OCI-LY7 (cell line): Measurements from ENCODE around the gene KRTAP21-1.
"Not testable (repeated sequence)": the region's sequence is repeated elsewhere in the genome, so short reads cannot be mapped to it uniquely, and the experiment has no call there.

Source experiments
- EZH2phosphoT487 ChIP-seq: fragments of 200-600 bp; sonication (generic); IDR thresholded peaks from 2 replicates; pipeline ENCODE4 v1.6.1; 2018; ENCODE audit warnings: low read depth, borderline replicate concordance, mild to moderate bottlenecking, mixed run types, antibody characterized with exemption, low read length, moderate library complexity, mixed read lengths
- TF ChIP-seq, protein P1 (sequence below): fragments of 200-600 bp; sonication (generic); conservative IDR thresholded peaks from 2 replicates; pipeline ENCODE4 v1.5.1; 2014; ENCODE audit warnings: mild to moderate bottlenecking, antibody characterized with exemption, low read length, moderate library complexity, mixed read lengths

DNA sequence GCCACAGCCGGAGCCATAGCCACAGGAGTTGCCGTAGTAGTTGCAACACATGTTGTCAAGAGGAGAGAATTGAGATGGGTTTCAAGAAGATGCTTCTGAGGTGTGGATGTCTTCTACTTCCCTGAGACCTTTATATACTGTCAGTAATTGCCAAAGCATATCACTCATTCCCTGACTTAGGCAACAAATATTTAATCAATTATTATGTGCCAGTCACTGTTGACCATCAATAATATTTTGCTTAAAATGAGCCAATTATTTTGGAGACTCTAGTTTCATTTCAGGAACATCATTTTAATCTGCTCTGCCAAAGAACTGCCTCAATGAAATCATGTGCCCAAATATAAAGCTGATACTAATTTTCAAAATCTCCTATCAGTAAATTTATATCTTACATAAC lies at the start of gene KRTAP21-1:
- TF ChIP-seq, protein P1, sequence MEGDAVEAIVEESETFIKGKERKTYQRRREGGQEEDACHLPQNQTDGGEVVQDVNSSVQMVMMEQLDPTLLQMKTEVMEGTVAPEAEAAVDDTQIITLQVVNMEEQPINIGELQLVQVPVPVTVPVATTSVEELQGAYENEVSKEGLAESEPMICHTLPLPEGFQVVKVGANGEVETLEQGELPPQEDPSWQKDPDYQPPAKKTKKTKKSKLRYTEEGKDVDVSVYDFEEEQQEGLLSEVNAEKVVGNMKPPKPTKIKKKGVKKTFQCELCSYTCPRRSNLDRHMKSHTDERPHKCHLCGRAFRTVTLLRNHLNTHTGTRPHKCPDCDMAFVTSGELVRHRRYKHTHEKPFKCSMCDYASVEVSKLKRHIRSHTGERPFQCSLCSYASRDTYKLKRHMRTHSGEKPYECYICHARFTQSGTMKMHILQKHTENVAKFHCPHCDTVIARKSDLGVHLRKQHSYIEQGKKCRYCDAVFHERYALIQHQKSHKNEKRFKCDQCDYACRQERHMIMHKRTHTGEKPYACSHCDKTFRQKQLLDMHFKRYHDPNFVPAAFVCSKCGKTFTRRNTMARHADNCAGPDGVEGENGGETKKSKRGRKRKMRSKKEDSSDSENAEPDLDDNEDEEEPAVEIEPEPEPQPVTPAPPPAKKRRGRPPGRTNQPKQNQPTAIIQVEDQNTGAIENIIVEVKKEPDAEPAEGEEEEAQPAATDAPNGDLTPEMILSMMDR: not testable (repeated sequence)
- not testable (repeated sequence) for TF ChIP-seq EZH2phosphoT487
